ENCODE measurements around the gene ATP6V1D.

Gene ATP6V1D

GRCh38 chr14:67395086-67395875, 35.7 kb upstream of the ATP6V1D start:
- no peak overlapping the region for H3K4me3 ChIP-seq (ENCODE audit: low read length)
- TF ChIP-seq CTCF (conservative IDR thresholded peaks at IDR 0.05; ENCODE audit: low read depth, low read length) = no peak
- no peak for DNase-seq (ENCODE audit: low read depth)

GRCh38 chr14:67393689-67394088, 34.1 kb upstream of the ATP6V1D start:
- H3K4me3 ChIP-seq (ENCODE audit: low read length) = no peak overlapping the region
- no peak for DNase-seq (ENCODE audit: low read depth)
- no peak for TF ChIP-seq CTCF (conservative IDR thresholded peaks at IDR 0.05; ENCODE audit: low read depth, low read length)

GRCh38 chr14:67392800-67393199, 33.2 kb upstream of the ATP6V1D start:
- no peak overlapping the region for H3K4me3 ChIP-seq (ENCODE audit: low read length)
- TF ChIP-seq CTCF (conservative IDR thresholded peaks at IDR 0.05; ENCODE audit: low read depth, low read length) = no peak
- no peak for DNase-seq (ENCODE audit: low read depth)

GRCh38 chr14:67392123-67392522, 32.5 kb upstream of the ATP6V1D start:
- no peak for TF ChIP-seq CTCF (conservative IDR thresholded peaks at IDR 0.05; ENCODE audit: low read depth, low read length)
- DNase-seq (ENCODE audit: low read depth) = no peak
- no peak overlapping the region for H3K4me3 ChIP-seq (ENCODE audit: low read length)

- DNase-seq (ENCODE audit: low read depth) = no peak
- no peak for TF ChIP-seq CTCF (conservative IDR thresholded peaks at IDR 0.05; ENCODE audit: low read depth, low read length)
These were observed 31.7 kb upstream of the ATP6V1D start for GRCh38 chr14:67391268-67391667.

GRCh38 chr14:67389811-67390534, 30.4 kb upstream of the ATP6V1D start:
- no peak for TF ChIP-seq CTCF (conservative IDR thresholded peaks at IDR 0.05; ENCODE audit: low read depth, low read length)
- no peak overlapping the region for H3K4me3 ChIP-seq (ENCODE audit: low read length)
- no peak for DNase-seq (ENCODE audit: low read depth)

More at GRCh38 chr14:67391268-67391667, 31.7 kb upstream of the ATP6V1D start:
- H3K4me3 ChIP-seq (ENCODE audit: low read length) = no peak overlapping the region
